Muscle layer of colon (tissue), 2 donors: ENCODE results near the gene GNAQ.
"Not testable (repeated sequence)": the region's sequence is repeated elsewhere in the genome, so short reads cannot be mapped to it uniquely, and the experiment has no call there.

Source experiments
- H3K27ac ChIP-seq: one replicate; pipeline ENCODE4 v1.7.0; 2013; ENCODE audit warnings: low read depth, mild to moderate bottlenecking, low read length, moderate library complexity
- H3K27me3 ChIP-seq, 2 donors: one replicate each; pipeline ENCODE4 v1.7.0; 2013; ENCODE audit warnings: low read length in 2 of 2, mild to moderate bottlenecking in 2 of 2; ENCODE audit not compliant: insufficient read depth in 2 of 2, control insufficient read depth in 1 of 2
- H3K36me3 ChIP-seq: one replicate; pipeline ENCODE4 v1.7.0; 2013; ENCODE audit warnings: mild to moderate bottlenecking, low read length; ENCODE audit not compliant: insufficient read depth
- H3K4me1 ChIP-seq: one replicate; pipeline ENCODE4 v1.7.0; 2013; ENCODE audit warnings: mild to moderate bottlenecking, low read length; ENCODE audit not compliant: insufficient read depth
- H3K4me3 ChIP-seq, 2 donors: one replicate each; pipeline ENCODE4 v1.7.0; 2013; ENCODE audit warnings: low read length in 2 of 2, low read depth in 1 of 2, mild to moderate bottlenecking in 1 of 2, moderate library complexity in 1 of 2
- H3K9ac ChIP-seq: one replicate; pipeline ENCODE4 v1.7.0; 2013; ENCODE audit warnings: low read length
- H3K9me3 ChIP-seq: one replicate; pipeline ENCODE4 v1.7.0; 2013; ENCODE audit warnings: mild to moderate bottlenecking, low read length
- donor health status: abdominal sarcoma.
- donor health status: Adenocarcinoma of cecum.

The GNAQ gene

DNA sequence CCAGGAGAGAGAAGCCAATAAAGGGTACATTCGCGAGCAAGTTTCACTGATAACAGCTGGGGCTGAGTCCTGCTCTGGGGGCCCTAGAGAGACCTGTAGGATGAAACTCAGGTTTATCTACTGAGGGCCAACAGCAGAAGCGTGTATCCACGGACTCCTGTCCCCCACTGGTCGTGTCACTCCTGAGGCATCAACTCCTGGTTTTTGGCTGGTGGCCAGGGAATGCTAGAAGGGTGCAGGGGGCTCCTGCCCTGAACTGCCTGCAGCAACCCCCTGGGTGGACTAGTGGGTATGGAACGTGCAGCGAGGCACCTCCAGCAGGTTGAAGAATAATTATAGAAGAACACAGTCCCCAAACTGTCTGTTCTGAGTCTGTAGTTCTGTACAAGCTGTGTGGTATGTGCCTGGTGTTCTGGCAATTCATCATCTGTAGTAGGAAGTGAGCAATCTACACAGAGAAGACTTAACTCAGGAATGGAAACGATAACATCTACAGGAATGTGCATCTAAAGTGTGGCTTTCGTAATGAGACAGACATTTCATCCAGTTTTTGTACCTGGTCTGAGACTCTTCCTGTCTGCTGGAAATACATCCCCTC, 319.0 kb downstream of the GNAQ start:
- H3K27ac ChIP-seq: no peak overlapping the region
- H3K9ac ChIP-seq: no peak overlapping the region

DNA sequence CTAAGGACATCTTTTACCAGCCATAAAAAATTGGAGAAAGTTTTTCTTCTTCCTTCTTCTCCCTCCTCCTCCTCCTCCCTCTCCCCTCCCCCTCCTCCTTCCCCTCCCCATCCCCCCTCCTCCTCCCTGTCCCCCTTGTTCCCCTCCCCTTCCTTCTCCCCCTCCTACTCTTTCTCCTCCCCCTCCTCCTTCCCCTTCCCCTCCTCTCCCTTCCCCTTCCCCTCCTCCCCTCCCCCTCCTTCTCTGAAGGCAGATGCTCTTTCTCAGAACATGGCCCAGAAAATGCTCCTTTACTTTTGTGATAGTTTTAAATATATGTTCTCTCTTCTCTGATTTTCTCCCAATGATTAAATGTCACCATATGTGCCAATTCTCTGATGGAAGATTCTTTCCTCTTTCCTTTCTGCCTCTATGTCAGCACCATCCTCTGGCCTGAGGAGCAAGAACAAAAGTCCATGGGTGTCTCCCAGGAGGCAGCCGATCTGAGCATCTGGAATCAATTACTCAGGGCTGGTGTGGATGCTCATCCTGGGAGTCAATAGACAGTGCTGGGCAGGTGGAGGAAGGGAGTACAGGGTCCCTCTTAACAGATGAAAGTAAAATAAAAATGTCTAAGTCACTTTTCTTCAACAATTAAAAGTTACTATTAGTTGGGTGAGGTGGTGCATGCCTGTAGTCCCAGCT, 320.5 kb downstream of the GNAQ start:
- Histone ChIP-seq H3K9ac (no peak overlapping the region), H3K27ac (no peak overlapping the region), H3K9me3 (no peaks in the 10 kb centered on the region), H3K4me3 (no peak overlapping the region), H3K27me3 (no peaks in the 10 kb centered on the region), H3K36me3 (no peaks in the 10 kb centered on the region), H3K4me1 (no peaks in the 10 kb centered on the region)

More for the DNA sequence above, 319.0 kb downstream of the GNAQ start:
- Histone ChIP-seq H3K4me1 (no peaks in the 10 kb centered on the region), H3K4me3 (no peak overlapping the region), H3K9me3 (no peaks in the 10 kb centered on the region), H3K36me3 (no peaks in the 10 kb centered on the region), H3K27me3 (no peaks in the 10 kb centered on the region)

DNA sequence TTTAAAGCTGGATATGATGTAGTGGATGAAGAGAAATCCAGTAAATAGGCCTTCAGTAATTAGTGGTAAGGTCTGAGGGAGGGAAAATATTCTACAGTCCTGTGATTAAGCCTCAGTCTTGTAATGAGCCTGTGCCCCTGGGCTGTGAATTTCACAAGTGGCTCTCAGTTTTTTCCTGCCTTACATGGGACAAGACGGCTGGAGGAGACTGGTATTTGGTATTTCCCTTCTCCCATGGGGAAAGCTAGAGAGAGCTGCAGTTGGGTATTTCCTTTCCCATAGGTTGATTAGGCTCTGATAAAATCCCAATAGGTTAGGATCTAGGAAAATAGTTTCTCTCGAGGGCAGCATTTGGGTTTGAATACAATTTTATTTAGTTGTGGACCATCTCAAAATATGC, 321.3 kb downstream of the GNAQ start:
- Histone ChIP-seq H3K36me3 (no peaks in the 10 kb centered on the region), H3K27ac (no peak overlapping the region), H3K9ac (no peak overlapping the region), H3K4me1 (no peaks in the 10 kb centered on the region), H3K4me3 (no peak overlapping the region), H3K9me3 (no peaks in the 10 kb centered on the region), H3K27me3 (no peaks in the 10 kb centered on the region)

DNA sequence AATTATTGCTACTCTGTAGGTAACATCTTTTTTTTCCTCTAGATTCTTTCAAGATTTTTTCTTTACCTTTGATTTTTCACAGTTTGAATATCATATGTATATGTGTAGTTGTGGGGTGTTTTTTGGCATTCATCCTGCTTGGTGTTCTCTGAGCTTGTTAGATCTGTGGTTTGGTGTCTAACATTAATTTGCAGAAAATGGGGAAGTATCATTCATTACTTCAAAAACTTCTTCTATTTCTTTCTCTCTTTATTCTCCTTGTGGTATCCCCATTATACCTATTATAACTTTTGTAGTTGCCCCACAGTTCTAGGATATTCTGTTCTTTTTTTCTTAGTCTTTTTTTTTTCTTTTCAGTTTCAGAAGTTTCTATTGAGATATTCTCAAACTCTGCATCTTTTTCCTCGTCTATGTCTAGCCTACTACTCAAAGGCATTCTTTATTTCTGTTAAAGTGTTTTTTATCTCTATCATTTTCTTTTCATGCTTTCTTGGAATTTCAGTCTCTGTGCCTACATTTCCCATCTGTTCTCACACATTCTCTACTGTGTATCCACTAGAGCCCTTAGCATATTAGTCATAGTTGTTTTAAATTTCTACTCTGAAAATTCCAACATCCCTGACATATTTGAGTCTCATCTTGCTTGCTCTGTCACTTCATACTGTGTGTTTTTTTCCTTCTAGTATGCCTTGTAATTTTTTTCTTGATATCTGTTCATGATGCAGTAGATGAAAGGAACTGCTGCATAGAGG, 323.4 kb downstream of the GNAQ start:
- Histone ChIP-seq H3K9ac (no peak overlapping the region), H3K4me3 (no peak overlapping the region), H3K27me3 (no peaks in the 10 kb centered on the region), H3K27ac (no peak overlapping the region), H3K9me3 (no peaks in the 10 kb centered on the region), H3K4me1 (no peaks in the 10 kb centered on the region), H3K36me3 (no peaks in the 10 kb centered on the region)

DNA sequence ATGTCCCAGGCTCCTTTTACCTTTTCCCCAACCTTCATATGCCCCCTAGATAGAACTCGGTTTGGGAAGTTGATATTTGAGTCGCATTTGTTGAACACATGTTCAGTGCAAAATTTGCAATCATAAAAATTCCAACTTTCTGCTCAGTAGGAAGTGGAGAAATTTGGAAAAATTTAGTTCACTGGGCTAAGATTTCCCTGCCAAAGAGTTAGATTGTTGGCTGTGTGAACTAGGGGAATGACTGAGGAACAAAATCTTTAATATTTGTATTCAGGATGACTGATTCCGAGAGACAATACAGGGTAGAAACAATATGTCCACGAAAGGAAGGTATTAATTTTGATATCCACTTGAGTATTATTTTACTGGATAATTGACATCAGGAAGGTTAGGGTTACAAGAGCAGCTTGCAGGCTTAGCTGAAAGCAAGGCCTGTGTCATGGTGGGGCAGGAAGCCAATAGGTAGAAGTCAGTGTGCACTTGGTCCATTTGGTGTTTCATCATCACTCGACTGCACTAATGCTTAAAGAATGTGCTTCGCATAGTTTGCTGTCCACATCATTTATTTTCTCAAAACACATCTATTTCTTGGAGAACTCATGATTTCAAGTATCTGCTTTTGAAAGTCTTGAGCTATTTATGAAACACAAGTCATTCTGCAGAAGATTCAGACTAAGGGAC, 324.1 kb downstream of the GNAQ start:
- Histone ChIP-seq H3K36me3 (no peaks in the 10 kb centered on the region), H3K9me3 (no peaks in the 10 kb centered on the region), H3K27ac (no peak overlapping the region), H3K4me3 (no peak overlapping the region), H3K9ac (no peak overlapping the region), H3K4me1 (no peaks in the 10 kb centered on the region), H3K27me3 (no peaks in the 10 kb centered on the region)

DNA sequence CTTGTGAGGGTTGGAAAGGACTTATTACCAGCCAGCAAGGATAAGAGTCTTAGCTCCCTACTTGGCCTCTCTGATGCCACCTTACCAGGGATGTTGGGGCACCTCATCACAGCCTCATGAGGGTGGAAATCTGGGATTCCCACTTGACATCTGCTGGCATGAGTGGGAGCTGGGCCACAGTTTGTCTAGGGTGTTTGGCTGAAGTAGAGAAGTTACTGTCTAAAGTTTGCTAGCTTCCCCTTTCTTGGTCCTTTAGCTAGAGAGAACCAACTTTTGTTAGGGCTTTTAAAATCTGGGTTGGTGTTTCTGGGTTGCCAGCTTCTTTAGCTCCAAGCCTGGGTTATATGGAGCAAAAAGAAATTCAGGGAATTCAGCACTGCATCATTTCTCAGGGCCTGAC, 326.0 kb downstream of the GNAQ start:
- H3K36me3 ChIP-seq: no peaks in the 10 kb centered on the region
- no peaks in the 10 kb centered on the region for H3K9me3 ChIP-seq
- H3K4me1 ChIP-seq: no peaks in the 10 kb centered on the region
- H3K27ac ChIP-seq: no peak overlapping the region
- H3K27me3 ChIP-seq: no peaks in the 10 kb centered on the region
- no peak overlapping the region for H3K9ac ChIP-seq
- H3K4me3 ChIP-seq: no peak overlapping the region

DNA sequence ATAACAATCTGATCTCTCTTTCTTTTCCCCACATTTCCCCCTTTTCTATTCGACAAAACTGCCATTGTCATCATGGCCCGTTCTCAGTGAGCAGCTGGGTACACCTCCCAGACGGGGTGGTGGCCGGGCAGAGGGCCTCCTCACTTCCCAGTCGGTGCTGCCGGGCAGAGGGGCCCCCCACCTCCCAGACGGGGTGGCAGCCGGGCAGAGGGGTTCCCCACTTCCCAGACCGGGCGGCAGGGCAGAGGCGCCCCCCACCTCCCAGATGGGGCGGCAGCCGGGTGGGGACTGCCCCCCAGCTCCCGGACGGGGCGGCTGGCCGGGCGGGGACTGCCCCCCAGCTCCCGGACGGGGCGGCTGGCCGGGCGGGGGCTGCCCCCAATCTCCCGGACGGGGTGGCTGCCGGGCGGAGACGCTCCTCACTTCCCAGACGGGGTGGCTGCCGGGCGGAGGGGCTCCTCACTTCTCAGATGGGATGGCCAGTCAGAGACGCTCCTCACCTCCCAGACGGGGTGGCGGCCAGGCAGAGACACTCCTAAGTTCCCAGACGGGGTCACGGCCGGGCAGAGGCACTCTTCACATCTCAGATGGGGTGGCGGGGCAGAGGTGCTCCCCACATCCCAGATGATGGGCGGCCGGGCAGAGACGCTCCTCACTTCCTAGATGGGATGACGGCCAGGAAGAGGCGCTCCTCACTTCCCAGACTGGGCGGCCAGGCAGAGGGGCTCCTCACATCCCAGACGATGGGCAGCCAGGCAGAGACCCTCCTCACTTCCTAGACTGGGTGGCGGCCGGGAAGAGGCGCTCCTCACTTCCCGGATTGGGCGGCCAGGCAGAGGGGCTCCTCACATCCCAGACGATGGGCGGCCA, 328.9 kb downstream of the GNAQ start:
- H3K9me3 ChIP-seq, H3K27me3 ChIP-seq, H3K4me1 ChIP-seq, H3K9ac ChIP-seq, H3K36me3 ChIP-seq, H3K4me3 ChIP-seq, H3K27ac ChIP-seq: not testable (repeated sequence)

DNA sequence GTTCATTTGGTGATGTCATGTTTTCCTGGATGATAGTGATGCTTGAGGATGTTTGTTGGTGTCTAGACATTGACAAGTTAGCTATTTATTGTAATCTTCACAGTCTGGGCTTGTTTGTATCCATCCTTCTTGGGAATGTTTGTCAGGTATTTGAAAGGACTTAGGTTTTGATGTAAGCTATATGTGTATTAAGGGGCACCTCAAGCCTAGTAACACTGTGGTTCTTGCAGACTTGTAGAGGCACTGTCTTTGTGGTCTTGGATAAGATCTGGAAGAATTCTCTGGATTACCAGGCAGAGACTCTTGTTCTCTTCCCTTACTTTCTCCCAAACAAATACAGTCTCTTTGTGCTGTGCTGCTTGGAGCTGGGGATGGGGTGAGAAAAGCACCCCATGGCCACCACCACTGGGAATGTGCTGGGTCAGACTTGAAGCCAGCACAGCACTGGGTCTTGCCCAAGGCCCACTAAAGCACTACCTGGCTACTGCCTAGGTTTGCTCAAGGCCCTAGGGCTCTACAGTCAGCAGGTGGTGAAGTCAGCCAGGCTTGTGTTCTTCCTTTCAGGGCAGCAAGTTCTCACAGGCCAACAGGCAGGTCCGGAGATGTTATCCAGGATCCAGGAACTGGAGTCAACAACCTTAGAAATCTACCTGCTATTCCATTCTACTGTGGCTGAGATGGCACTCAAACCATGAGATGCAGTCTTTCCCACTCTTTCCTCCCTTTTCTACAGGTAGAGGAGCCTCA, 334.2 kb downstream of the GNAQ start:
- H3K9me3 ChIP-seq: no peaks in the 10 kb centered on the region
- no peak overlapping the region for H3K4me3 ChIP-seq
- H3K27me3 ChIP-seq: no peaks in the 10 kb centered on the region
- no peaks in the 10 kb centered on the region for H3K4me1 ChIP-seq
- no peaks in the 10 kb centered on the region for H3K36me3 ChIP-seq
- no peak overlapping the region for H3K9ac ChIP-seq
- no peak overlapping the region for H3K27ac ChIP-seq

DNA sequence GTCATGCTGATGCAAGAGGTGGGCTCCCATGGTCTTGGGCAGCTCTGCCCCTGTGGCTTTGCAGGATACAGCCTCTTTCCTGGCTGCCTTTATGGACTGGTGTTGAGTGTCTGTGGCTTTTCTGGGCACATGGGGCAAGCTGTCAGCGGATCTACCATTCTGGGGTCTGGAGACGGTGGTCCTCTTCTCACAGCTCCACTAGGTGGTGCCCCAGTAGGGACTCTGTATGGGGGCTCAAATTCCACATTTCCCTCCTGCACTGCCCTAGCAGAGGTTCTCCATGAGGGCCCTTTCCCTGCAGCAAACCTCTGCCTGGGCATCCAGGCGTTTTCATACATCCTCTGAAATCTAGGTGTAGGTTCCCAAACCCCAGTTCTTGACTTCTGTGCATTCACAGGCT, 340.9 kb downstream of the GNAQ start:
- H3K4me3 ChIP-seq, H3K27me3 ChIP-seq, H3K9me3 ChIP-seq, H3K4me1 ChIP-seq, H3K9ac ChIP-seq, H3K27ac ChIP-seq, H3K36me3 ChIP-seq: not testable (repeated sequence)

DNA sequence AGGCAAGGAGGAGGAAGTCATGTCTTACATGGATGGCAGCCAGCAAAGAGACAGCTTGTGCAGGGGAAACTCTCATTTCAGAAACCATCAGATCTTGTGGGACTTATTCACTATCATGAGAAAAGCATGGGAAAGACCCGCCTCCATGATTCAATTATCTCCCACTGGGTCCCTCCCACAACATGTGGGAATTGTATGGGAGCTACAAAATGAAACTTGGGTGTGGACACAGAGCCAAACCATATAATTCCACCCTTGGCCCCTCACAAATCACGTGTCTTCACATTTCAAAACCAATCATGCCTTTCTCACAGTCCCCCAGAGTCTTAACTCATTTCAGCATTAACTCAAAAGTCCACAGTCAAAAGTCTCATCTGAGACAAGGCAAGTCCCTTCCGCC, 341.5 kb downstream of the GNAQ start:
- H3K27me3 ChIP-seq, H3K36me3 ChIP-seq: not testable (repeated sequence)

More for the DNA sequence above, 341.5 kb downstream of the GNAQ start:
- not testable (repeated sequence) for H3K27ac ChIP-seq, H3K9me3 ChIP-seq, H3K9ac ChIP-seq, H3K4me1 ChIP-seq, H3K4me3 ChIP-seq
